ENCODE results near the gene ABHD6. TPM values are rescaled to one million over a fixed set of nuclear protein-coding genes. Genes with fewer than 3 reads are reported as not detected.

Gene ABHD6, protein sequence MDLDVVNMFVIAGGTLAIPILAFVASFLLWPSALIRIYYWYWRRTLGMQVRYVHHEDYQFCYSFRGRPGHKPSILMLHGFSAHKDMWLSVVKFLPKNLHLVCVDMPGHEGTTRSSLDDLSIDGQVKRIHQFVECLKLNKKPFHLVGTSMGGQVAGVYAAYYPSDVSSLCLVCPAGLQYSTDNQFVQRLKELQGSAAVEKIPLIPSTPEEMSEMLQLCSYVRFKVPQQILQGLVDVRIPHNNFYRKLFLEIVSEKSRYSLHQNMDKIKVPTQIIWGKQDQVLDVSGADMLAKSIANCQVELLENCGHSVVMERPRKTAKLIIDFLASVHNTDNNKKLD
- total RNA-seq (2011; cell fraction: chromatin; rRNA removed; ENCODE audit: low replicate concordance): 6.4 and 12.8 TPM in 2 replicates
- 9.8 and 11.6 TPM in 2 replicates for total RNA-seq (2011; cell fraction: nucleolus; rRNA removed)
- total RNA-seq (2011; cell fraction: nucleoplasm; rRNA removed): 5.2 and 11.6 TPM in 2 replicates
- total RNA-seq (2014; rRNA removed) (2.1 and 3.7 TPM in 2 replicates), total RNA-seq (2014; rRNA removed; fragmentation: Illumina TruSeq; extraction: Trizol) (2.4 and 2.5 TPM in 2 replicates), total RNA-seq (2015; rRNA removed; fragmentation: Illumina TruSeq; extraction: Trizol) (3.6 and 4.1 TPM in 2 replicates), total RNA-seq (2021) (2.9 and 3.2 TPM in 2 replicates), polyA plus RNA-seq (2011; rRNA removed) (3.6 and 4.1 TPM in 2 replicates), polyA plus RNA-seq (2014; fragmentation: Illumina TruSeq; extraction: Trizol) (2.3 and 2.9 TPM in 2 replicates), polyA plus RNA-seq (2014; fragmentation: Nextera tagmentation; extraction: Ambion mirVana) (under 1 TPM; 0.53 to 0.81 TPM), polyA plus RNA-seq (2014; rRNA removed) (2.3 and 3.4 TPM in 2 replicates), polyA minus RNA-seq (2011; rRNA and poly(A)+ RNA removed) (6.0 and 7.1 TPM in 2 replicates), Bru-seq, nascent RNA (percentile 46 among the genes with signal in this experiment), BruChase-seq, experiment 1, labeled RNA remaining after a 2-hour chase (percentile 47 among the genes with signal in this experiment), BruChase-seq, experiment 2, labeled RNA remaining after a 6-hour chase (percentile 48 among the genes with signal in this experiment)
- polyA plus RNA-seq (2011; cell fraction: cytosol; rRNA removed): 4.7 and 4.9 TPM in 2 replicates
- polyA plus RNA-seq (2011; cell fraction: nucleus; rRNA removed): 3.6 and 3.9 TPM in 2 replicates
- 3.2 and 5.2 TPM in 2 replicates for polyA plus RNA-seq (2012)
- polyA minus RNA-seq (2011; cell fraction: cytosol; rRNA and poly(A)+ RNA removed): 2.5 and 3.4 TPM in 2 replicates
- 1.9 and 3.6 TPM in 2 replicates for polyA minus RNA-seq (2011; cell fraction: nucleus; rRNA and poly(A)+ RNA removed)
- long read RNA-seq, experiment 1, partial matches to known transcripts: 1 of 9 reads
- long read RNA-seq, experiment 1, other reads (novel, unspliced or antisense): 3 of 9 reads
- long read RNA-seq, experiment 2, partial matches to known transcripts: 0 of 2 reads
- long read RNA-seq, experiment 2, other reads (novel, unspliced or antisense): 1 of 2 reads
- long read RNA-seq, experiment 3, partial matches to known transcripts: 0 of 2 reads
- long read RNA-seq, experiment 3, other reads (novel, unspliced or antisense): 1 of 2 reads

DNA sequence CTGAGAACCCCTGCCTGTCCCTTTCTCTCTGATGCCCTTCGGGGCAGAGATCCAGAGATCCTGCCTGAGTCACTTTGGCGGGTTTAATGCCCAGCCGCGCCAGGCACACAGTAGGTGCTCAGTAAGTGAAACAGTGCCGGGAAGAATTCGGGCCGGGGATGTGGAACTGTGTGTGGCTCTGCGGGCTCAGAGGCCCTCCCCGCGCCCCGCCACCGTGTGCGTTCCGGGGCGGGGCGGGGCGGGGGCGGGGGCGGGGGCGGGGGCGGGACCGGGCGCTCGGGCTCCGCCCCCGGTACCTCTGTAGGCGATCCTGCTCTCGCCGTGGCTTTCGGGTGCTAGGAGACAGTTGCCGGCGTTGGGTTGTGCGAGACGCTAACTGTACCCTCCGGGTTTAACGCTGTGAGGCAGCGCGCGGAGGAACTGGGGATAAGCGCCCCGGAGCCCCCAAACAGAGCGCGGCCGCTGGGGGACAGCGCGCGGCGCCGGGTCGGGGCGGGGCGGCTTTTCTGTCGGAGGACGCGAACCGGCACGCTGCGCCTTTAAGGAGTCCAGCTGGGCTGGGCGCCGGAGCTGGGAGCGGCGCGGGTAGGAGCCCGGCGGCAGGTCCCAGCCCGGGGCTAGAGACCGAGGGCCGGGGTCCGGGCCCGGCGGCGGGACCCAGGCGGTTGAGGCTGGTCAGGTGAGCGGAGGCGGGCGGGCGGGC is at the start of gene ABHD6:
TSS of gene ABHD6 (plus strand) at position 555 of the 703 bp plus-strand sequence. CDS start 18,795 bp downstream, outside the sequence.
- Histone ChIP-seq H2AFZ (ENCODE audit: low read depth, low read length) (peak within 1 kb of the TSS; percentile 97), H4K20me1 (replicated peaks; ENCODE audit: control insufficient read depth, insufficient read depth, low read length) (no peaks in the 10 kb centered on the region), H3K9ac (ENCODE audit: insufficient read depth in 1 of 2, low read depth in 2 of 2, low read length in 2 of 2) (peak within 1 kb of the TSS; percentile 54 to 90), H3K4me2 (ENCODE audit: insufficient read depth, low read length) (peak within 1 kb of the TSS; percentile 84), H3K79me2 (ENCODE audit: control insufficient read depth, insufficient read depth, low read length) (no peaks in the 10 kb centered on the region), H3K4me1 (replicated peaks in 1 of 2; ENCODE audit: control insufficient read depth in 2 of 2, insufficient read depth in 2 of 2, low read length in 2 of 2) (peaks cover 16 to 25% of the 10 kb centered on the region in 2 experiments; a peak in 4 of 5 replicates), H3K27me3 (ENCODE audit: control insufficient read depth in 2 of 2, insufficient read depth in 2 of 2, low read length in 2 of 2) (no peaks in the 10 kb centered on the region), H3K9me3 (replicated peaks; ENCODE audit: control insufficient read depth, insufficient read depth, low read depth, low read length) (no peaks in the 10 kb centered on the region), H3K9me1 (ENCODE audit: control insufficient read depth, insufficient read depth, low read length) (no peaks in the 10 kb centered on the region), H3K27ac (ENCODE audit: extremely low read depth, low read depth, low read length) (no peak within 1 kb of the TSS; the same call in 2 of the 3 replicates), H3K4me3 (peak within 1 kb of the TSS; percentile 63), H3K36me3 (ENCODE audit: control insufficient read depth, insufficient read depth, low read length) (no peaks in the 10 kb centered on the region)
- FAIRE-seq (no peak), DNase-seq (ENCODE audit: extremely low read depth in 1 of 4, low spot score in 3 of 4) (peak; percentile 74 to 86 (median 84)), ATAC-seq (peak; percentile 90)
- WGBS (ENCODE audit: insufficient coverage, low coverage, missing lambda C conversion rate): 0% methylated on average over 16 of the region's 77 CpGs
- in situ Hi-C loops (cut with MboI): no loop called here
- ChIA-PET POLR2A (interaction anchor here (0.7 kb wide), 1 partner anchor 292 kb away, joined by 6 read pairs; no protein-coding TSS in a partner anchor), CTCF (ENCODE audit: low intra/inter-chr PET ratio) (no interaction called here)
- intact Hi-C loops (cut with micrococcal nuclease): loop anchor here (5.0 kb wide), 1 partner anchor 60 kb away; no protein-coding TSS in a partner anchor
- no TSS peak for BruUV-seq (replicated peaks)
- TF ChIP-seq EGR1 (conservative IDR thresholded peaks at IDR 0.05) (peak; percentile 27; the same call in 1 of the 2 replicates), MAZ (CRISPR knock-in tag; conservative IDR thresholded peaks at IDR 0.05 in 1 of 2, IDR thresholded peaks at IDR 0.05 in 1 of 2) (peak; percentile 25 to 56; a peak in 2 of 4 replicates), NONO (IDR thresholded peaks at IDR 0.05; ENCODE audit: low read depth in 2 of 2, low read length in 1 of 2) (0 out of 4 replicates have a peak, but pooled peaks of 1 of the 2 experiments have one; percentile 24), ZNF764 (CRISPR knock-in tag; IDR thresholded peaks at IDR 0.05; ENCODE audit: low read depth) (no peak), ZFX (CRISPR knock-in tag; IDR thresholded peaks at IDR 0.05) (peak; percentile 20; the same call in 1 of the 2 replicates), U2AF1 (optimal IDR thresholded peaks at IDR 0.05; ENCODE audit: low read depth, low read length) (no peak), CTBP1 (IDR thresholded peaks at IDR 0.05; ENCODE audit: borderline replicate concordance) (peak; percentile 43), RBFOX2 (IDR thresholded peaks at IDR 0.05; ENCODE audit: low read depth, low read length) (peak; percentile 58), PHB2 (IDR thresholded peaks at IDR 0.05; ENCODE audit: low read depth) (no peak), BCOR (IDR thresholded peaks at IDR 0.05) (no peak)
- TF ChIP-seq, protein P1, sequence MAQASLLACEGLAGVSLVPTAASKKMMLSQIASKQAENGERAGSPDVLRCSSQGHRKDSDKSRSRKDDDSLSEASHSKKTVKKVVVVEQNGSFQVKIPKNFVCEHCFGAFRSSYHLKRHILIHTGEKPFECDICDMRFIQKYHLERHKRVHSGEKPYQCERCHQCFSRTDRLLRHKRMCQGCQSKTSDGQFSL (CRISPR knock-in tag; IDR thresholded peaks at IDR 0.05): 0 out of 2 replicates have a peak, but pooled peaks have one; percentile 26
- TF ChIP-seq, protein P1 (tag; IDR thresholded peaks at IDR 0.05): peak in 1 of 2 experiments; percentile 79; a peak in 2 of 4 replicates
- TF ChIP-seq, protein P2, sequence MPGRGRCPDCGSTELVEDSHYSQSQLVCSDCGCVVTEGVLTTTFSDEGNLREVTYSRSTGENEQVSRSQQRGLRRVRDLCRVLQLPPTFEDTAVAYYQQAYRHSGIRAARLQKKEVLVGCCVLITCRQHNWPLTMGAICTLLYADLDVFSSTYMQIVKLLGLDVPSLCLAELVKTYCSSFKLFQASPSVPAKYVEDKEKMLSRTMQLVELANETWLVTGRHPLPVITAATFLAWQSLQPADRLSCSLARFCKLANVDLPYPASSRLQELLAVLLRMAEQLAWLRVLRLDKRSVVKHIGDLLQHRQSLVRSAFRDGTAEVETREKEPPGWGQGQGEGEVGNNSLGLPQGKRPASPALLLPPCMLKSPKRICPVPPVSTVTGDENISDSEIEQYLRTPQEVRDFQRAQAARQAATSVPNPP (IDR thresholded peaks at IDR 0.05; ENCODE audit: borderline replicate concordance, insufficient read depth, insufficient read length): no peak

Data from K562 (cell line).